A549 (cell line): ENCODE data around the gene NR2F1.

Experiments used
- CHD2 ChIP-seq: fragments of 150-350 bp; IDR thresholded peaks from 2 replicates; pipeline ENCODE4 v1.6.1; 2014; ENCODE audit warnings: low read length; ENCODE audit not compliant: partially characterized antibody
- CTCF ChIP-seq: fragments of >200 bp; sonication (Bioruptor Twin); formaldehyde crosslinking; IDR thresholded peaks from 3 replicates; pipeline ENCODE4 v1.5.1; 2016
- HDAC2 ChIP-seq: fragments of 200-600 bp; sonication (generic); IDR thresholded peaks from 2 replicates; pipeline ENCODE4 v1.6.1; 2016
- HOXB5 ChIP-seq: fragments of 250-450 bp; sonication (Bioruptor Pico); IDR thresholded peaks from 2 replicates; pipeline ENCODE4 v1.5.0; 2020; ENCODE audit warnings: mild to moderate bottlenecking, moderate library complexity
- MAX ChIP-seq: IDR thresholded peaks from 2 replicates; pipeline ENCODE4 v1.6.1; 2012
- MAZ ChIP-seq: fragments of 150-350 bp; IDR thresholded peaks from 2 replicates; pipeline ENCODE4 v1.6.1; 2014; ENCODE audit warnings: antibody characterized with exemption, low read depth, low read length, borderline replicate concordance
- POLR2A ChIP-seq: IDR thresholded peaks from 2 replicates; pipeline ENCODE4 v1.6.1; 2012; ENCODE audit warnings: mild to moderate bottlenecking, low read length
- TFCP2L1 ChIP-seq: fragments of 250-450 bp; sonication (Bioruptor Pico); IDR thresholded peaks from 2 replicates; pipeline ENCODE4 v1.5.0; 2021; ENCODE audit warnings: mild to moderate bottlenecking

GRCh38 chr5:93580063-93580926 lies 2.7 kb upstream of the NR2F1 start:
- TF ChIP-seq HOXB5 (CRISPR knock-in tag) (no peak), CTCF (no peak), POLR2A (no peak; the same call in none of the 2 replicates), CHD2 (no peak), MAZ (no peak), MAX (peak; percentile 61; the same call in 1 of the 2 replicates), TFCP2L1 (no peak), HDAC2 (no peak)
